Breast epithelium (tissue), 4 donors: ENCODE measurements around the gene SDHC. TPM values are rescaled to one million over a fixed set of nuclear protein-coding genes. Genes with fewer than 3 reads are reported as not detected.
A peak's percentile ranks its signal among the peaks of the same experiment; 100 is the strongest.
"Not testable (repeated sequence)": the region's sequence is repeated elsewhere in the genome, so short reads cannot be mapped to it uniquely, and the experiment has no call there.

Experiments
- DNase-seq, 2 donors: peaks; one replicate each; pipeline ENCODE4 v3.0.0-alpha.2; 2019; ENCODE audit warnings: low spot score in 2 of 2
- H3K27ac ChIP-seq, 2 donors: fragments of 200-600 bp; sonication (generic) in 1 of 2; one replicate each; pipeline ENCODE4 v1.5.1; 2016 to 2019; ENCODE audit warnings: mild to moderate bottlenecking in 1 of 2
- H3K27me3 ChIP-seq, 2 donors: fragments of 200-600 bp; sonication (generic) in 1 of 2; one replicate each; pipeline versions ENCODE4 v1.5.1 to v1.6.0; 2017 to 2019; ENCODE audit warnings: control low read depth in 1 of 2, mild to moderate bottlenecking in 1 of 2
- H3K36me3 ChIP-seq: fragments of 200-600 bp; one replicate; pipeline ENCODE4 v1.5.1; 2019
- H3K4me1 ChIP-seq, 2 donors: fragments of 200-600 bp; sonication (generic); one replicate each; pipeline ENCODE4 v1.5.1; 2016 to 2019; ENCODE audit warnings: control low read depth in 1 of 2
- H3K4me3 ChIP-seq, 3 donors: fragments of 200-600 bp; sonication (generic); 1 replicate in 2 of 3; 2 replicates in 1 of 3; pipeline ENCODE4 v1.5.1; 2016 to 2019; ENCODE audit warnings: mild to moderate bottlenecking in 3 of 3, moderate library complexity in 2 of 3
- H3K9me3 ChIP-seq, 2 donors: fragments of 200-600 bp; sonication (generic) in 1 of 2; one replicate each; pipeline ENCODE4 v1.5.1; 2016 to 2019; ENCODE audit warnings: control low read depth in 1 of 2
- CTCF ChIP-seq, 3 donors: fragments of 450-650 bp; IDR thresholded peaks; one replicate each; pipeline ENCODE4 v1.5.1; 2016 to 2017; ENCODE audit warnings: antibody characterized with exemption in 3 of 3, mild to moderate bottlenecking in 3 of 3, moderate library complexity in 3 of 3
- POLR2A ChIP-seq: fragments of 450-650 bp; IDR thresholded peaks from one replicate; pipeline ENCODE4 v1.6.1; 2016; ENCODE audit warnings: antibody characterized with exemption, mild to moderate bottlenecking, moderate library complexity
- POLR2AphosphoS5 ChIP-seq, 3 donors: sonication (generic); formaldehyde crosslinking; IDR thresholded peaks; one replicate each; pipeline ENCODE4 v1.6.1; 2017; ENCODE audit warnings: antibody characterized with exemption in 3 of 3
- intact Hi-C: fragments of 100-400 bp; cut with DNase I; formaldehyde crosslinking; loops from one replicate; pipeline ENCODE4 v1.15.1; 2023; ENCODE audit warnings: low total_unique reads
- total RNA-seq, 3 donors: library from RNA; depleted of rRNA; stranded (reverse); fragments of >200 nt; gene quantifications; one replicate each; pipeline ENCODE4 v1.1.0, GENCODE V29; 2016

Gene SDHC
- total RNA-seq, 3 donors from 2014 or later = 18.0 to 42.4 (median 23.9) TPM

GRCh38 chr1:161389691-161390558 lies 75.7 kb downstream of the SDHC start:
- peak; percentile 96 to 98 for DNase-seq
- H3K27ac ChIP-seq = peak overlapping the region; percentile 96 to 98
- H3K27me3 ChIP-seq = no peaks in the 10 kb centered on the region
- H3K4me3 ChIP-seq = peak overlapping the region; percentile 48 to 75 (median 75)
- H3K36me3 ChIP-seq = no peaks in the 10 kb centered on the region
- no peaks in the 10 kb centered on the region for H3K4me1 ChIP-seq
- peak; percentile 90 for TF ChIP-seq POLR2A
- TF ChIP-seq POLR2AphosphoS5 (IDR thresholded peaks at IDR 0.05) = peak; percentile 99 to 100 (median 99)
- no peak for TF ChIP-seq CTCF (IDR thresholded peaks at IDR 0.05)
- H3K9me3 ChIP-seq = no peaks in the 10 kb centered on the region
- intact Hi-C loops = loop anchor here (10.0 kb wide), 1 partner anchor 165 kb away; the partner anchor contains the start of genes APOA2 and TOMM40L

DNA sequence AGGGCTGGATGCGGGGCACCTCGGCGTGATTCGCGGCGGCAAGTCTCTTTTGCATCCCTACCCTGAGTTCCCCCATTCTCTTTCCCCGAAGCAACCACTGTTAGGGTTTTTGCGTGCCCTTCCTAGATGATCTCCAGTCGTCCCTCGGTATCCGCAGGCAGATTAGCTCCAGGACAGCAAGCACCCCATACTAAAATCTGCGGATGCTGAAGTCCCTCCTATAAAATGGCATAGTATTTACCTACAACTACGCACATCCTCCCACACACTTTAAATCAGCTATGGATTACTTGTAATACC lies 76.3 kb downstream of the SDHC start:
- intact Hi-C loops = no loop called here
- H3K27ac ChIP-seq = peak overlapping the region; percentile 96 to 98
- H3K4me1 ChIP-seq = no peaks in the 10 kb centered on the region
- H3K36me3 ChIP-seq = no peaks in the 10 kb centered on the region
- DNase-seq = no peak
- H3K27me3 ChIP-seq = no peaks in the 10 kb centered on the region
- no peak for TF ChIP-seq POLR2AphosphoS5 (IDR thresholded peaks at IDR 0.05)
- no peak for TF ChIP-seq POLR2A
- TF ChIP-seq CTCF (IDR thresholded peaks at IDR 0.05) = no peak
- H3K4me3 ChIP-seq = peak overlapping the region; percentile 48 to 75 (median 75)
- H3K9me3 ChIP-seq = no peaks in the 10 kb centered on the region

DNA sequence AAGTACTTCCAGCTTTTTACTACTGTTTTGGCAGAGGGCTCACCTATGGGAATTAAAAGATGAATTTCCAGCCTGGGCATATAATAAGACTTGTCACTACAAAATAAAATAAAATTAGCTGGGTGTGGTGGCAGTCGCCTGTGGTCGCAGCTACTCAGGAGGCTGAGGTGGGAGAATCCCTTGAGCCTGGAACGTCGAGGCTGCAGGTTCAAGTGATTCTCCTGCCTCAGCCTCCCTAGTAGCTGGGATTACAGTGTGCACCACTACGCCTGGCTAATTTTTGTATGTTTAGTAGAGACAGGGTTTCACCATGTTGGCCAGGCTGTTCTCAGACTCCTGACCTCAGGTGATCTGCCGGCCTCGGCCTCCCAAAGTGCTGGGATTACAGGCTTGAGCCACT lies 77.0 kb downstream of the SDHC start:
- H3K9me3 ChIP-seq, H3K27ac ChIP-seq, H3K4me1 ChIP-seq, DNase-seq, H3K27me3 ChIP-seq, intact Hi-C loops, H3K36me3 ChIP-seq: not testable (repeated sequence)
- H3K4me3 ChIP-seq = peak overlapping the region in 1 of 3 donors; percentile 75

DNA sequence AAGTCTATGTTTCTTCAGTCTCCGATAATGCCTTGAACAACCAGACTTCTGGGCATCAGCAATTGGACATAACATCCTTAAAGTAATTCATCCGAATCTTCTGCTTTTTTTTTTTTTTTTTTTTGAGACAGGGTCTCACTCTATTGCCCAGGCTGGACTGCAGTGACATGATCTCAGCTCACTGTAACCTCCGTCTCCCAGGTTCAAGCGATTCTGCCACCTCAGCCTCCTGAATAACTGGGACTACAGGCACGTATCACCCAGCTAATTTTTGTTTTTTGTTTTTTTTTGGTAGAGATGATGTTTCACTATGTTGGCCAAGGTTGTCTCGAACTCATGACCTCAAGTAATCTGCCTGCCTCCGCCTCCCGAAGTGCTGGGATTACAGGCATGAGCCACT lies 77.4 kb downstream of the SDHC start:
- TF ChIP-seq POLR2A (no peak), CTCF (IDR thresholded peaks at IDR 0.05) (no peak)
- intact Hi-C loops = no loop called here
- no peaks in the 10 kb centered on the region for H3K27me3 ChIP-seq

GRCh38 chr1:161393151-161393550 lies 79.0 kb downstream of the SDHC start:
- Histone ChIP-seq H3K9me3 (no peaks in the 10 kb centered on the region), H3K4me1 (no peaks in the 10 kb centered on the region), H3K27me3 (no peaks in the 10 kb centered on the region), H3K27ac (no peak overlapping the region), H3K36me3 (no peaks in the 10 kb centered on the region), H3K4me3 (no peak overlapping the region)
- no peak for DNase-seq
- TF ChIP-seq POLR2A = no peak
- TF ChIP-seq POLR2AphosphoS5 (IDR thresholded peaks at IDR 0.05) = no peak
- no peak for TF ChIP-seq CTCF (IDR thresholded peaks at IDR 0.05)
- intact Hi-C loops = no loop called here

More for the DNA sequence above, 77.4 kb downstream of the SDHC start:
- H3K27ac ChIP-seq = no peak overlapping the region
- no peaks in the 10 kb centered on the region for H3K9me3 ChIP-seq
- H3K36me3 ChIP-seq = no peaks in the 10 kb centered on the region
- H3K4me1 ChIP-seq = no peaks in the 10 kb centered on the region
- DNase-seq = no peak
- no peak overlapping the region for H3K4me3 ChIP-seq

DNA sequence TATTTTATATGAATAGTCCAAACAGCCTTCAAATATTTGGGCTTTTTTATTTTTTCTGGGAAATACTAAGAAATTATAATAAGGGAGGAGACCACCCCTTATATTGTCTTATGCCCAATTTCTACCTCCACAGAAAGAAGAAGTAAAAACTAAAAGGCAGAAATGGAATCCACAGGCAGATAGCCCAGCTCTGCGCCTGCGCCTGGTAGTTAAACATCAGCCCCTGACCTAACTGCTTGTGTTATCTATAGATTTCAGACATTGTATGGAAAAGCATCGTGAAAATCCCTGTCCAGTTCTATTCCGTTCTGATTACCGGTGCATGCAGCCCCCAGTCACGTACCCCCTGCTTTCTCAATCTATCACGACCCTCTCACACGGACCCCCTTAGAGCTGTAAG lies 82.9 kb downstream of the SDHC start:
- DNase-seq, H3K4me3 ChIP-seq, H3K27ac ChIP-seq, H3K9me3 ChIP-seq, H3K27me3 ChIP-seq, H3K36me3 ChIP-seq, H3K4me1 ChIP-seq, intact Hi-C loops: not testable (repeated sequence)
